Astrocyte of the hippocampus (primary cell): Measurements from ENCODE around the gene NRIP3.

Source experiments
- DNase-seq: peaks from one replicate; pipeline ENCODE4 v3.0.0; 2011; ENCODE audit warnings: low read depth, low spot score

NRIP3 gene

DNA sequence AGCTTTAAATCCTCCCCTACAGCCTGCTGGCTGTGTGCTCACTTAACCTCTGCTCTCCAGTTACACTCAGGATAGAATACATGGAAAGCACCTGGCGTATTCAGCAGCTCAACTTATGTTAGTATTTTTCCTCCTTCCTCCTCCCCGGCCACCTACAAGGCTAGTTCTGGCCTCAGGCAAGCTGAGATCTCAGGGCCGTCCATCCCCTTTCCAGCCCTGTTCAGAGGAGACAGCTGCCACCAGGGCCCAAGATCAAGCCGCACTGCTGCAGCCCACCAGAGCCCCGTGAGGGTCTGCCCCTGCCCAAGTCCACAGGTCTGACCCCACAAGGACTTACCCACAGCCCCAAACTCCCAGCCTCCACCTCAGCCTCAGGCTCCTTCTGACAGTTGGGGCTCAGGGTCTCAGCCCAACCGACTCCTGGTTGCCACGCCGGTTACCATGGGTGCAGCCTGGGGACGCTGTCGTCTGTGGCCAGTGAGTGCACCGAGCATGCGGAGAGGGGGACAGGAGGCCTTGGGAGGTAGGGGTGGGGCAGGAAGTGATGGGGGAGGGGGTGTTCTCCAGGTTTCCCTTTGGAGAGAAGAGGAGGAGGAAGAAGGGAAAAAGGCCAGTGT is 71.1 kb downstream of the NRIP3 start, which contains the start of gene C11orf16:
Gene C11orf16, minus strand, starts transcription at position 384 of the 617 bp plus-strand sequence. CDS start 639 bp downstream, outside the sequence.
- DNase-seq = no peak
